ENCODE measurements around the gene TMEM69.
"Not testable (repeated sequence)": the region's sequence is repeated elsewhere in the genome, so short reads cannot be mapped to it uniquely, and the experiment has no call there.

Gene TMEM69

DNA sequence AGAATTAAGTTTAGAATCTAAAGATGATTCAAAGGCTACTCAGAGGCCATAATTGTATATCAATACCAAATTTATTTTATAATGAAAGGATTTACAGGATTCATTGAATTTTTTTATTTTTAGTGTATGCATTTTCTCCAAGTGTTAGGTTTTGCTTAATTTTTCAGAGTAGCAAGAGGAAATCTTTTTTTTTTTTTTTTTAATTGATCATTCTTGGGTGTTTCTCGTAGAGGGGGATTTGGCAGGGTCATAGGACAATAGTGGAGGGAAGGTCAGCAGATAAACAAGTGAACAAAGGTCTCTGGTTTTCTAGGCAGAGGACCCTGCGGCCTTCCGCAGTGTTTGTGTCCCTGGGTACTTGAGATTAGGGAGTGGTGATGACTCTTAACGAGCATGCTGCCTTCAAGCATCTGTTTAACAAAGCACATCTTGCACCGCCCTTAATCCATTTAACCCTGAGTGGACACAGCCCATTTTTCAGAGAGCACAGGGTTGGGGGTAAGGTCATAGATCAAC lies 51.7 kb downstream of the TMEM69 start:
- not testable (repeated sequence) for DNase-seq
